Neural cell (in vitro differentiated cells): ENCODE measurements around the gene SFMBT1. TPM values are rescaled to one million over a fixed set of nuclear protein-coding genes. Genes with fewer than 3 reads are reported as not detected.

ENCODE experiments used
- H2AFZ ChIP-seq: fragments of 200-600, 300-800 bp; sonication (generic), shearing (Covaris generic); 2 replicates; pipeline ENCODE4 v1.6.0; 2014; ENCODE audit warnings: low read depth, mild to moderate bottlenecking, antibody characterized with exemption, low read length, moderate library complexity
- H3F3A ChIP-seq: fragments of 200-600 bp; shearing (Covaris generic); 2 replicates; pipeline ENCODE4 v1.6.1; 2016; ENCODE audit warnings: mild to moderate bottlenecking, moderate library complexity, mixed read lengths, antibody characterized with exemption, low read length; ENCODE audit not compliant: insufficient read depth, poor library complexity, severe bottlenecking
- H3K27ac ChIP-seq: fragments of 200-600, 300-800 bp; sonication (generic), shearing (Covaris generic); 2 replicates; pipeline ENCODE4 v1.5.1; 2014; ENCODE audit warnings: mild to moderate bottlenecking, low read length, moderate library complexity
- H3K27me3 ChIP-seq: fragments of 300-800, 200-600 bp; sonication (generic), shearing (Covaris generic); 2 replicates; pipeline ENCODE4 v1.6.0; 2014; ENCODE audit warnings: mild to moderate bottlenecking, low read depth, low read length, moderate library complexity; ENCODE audit not compliant: insufficient read depth
- H3K36me3 ChIP-seq: fragments of 300-800, 200-600 bp; sonication (generic), shearing (Covaris generic); 2 replicates; pipeline ENCODE4 v1.5.1; 2014; ENCODE audit warnings: mild to moderate bottlenecking, antibody characterized with exemption, low read length, moderate library complexity; ENCODE audit not compliant: insufficient read depth
- H3K4me2 ChIP-seq: fragments of 300-800, 200-600 bp; sonication (generic), shearing (Covaris generic); 2 replicates; pipeline ENCODE4 v1.6.0; 2014; ENCODE audit warnings: mild to moderate bottlenecking, low read length
- H3K4me3 ChIP-seq: fragments of 300-800, 200-600 bp; sonication (generic), shearing (Covaris generic); 2 replicates; pipeline ENCODE4 v1.5.1; 2014; ENCODE audit warnings: mild to moderate bottlenecking, low read length, moderate library complexity
- H3K79me2 ChIP-seq: fragments of 200-600 bp; shearing (Covaris generic); replicated peaks from 2 replicates; pipeline ENCODE4 v1.6.0; 2014; ENCODE audit warnings: mild to moderate bottlenecking, low read length, moderate library complexity; ENCODE audit not compliant: insufficient read depth
- H3K9ac ChIP-seq: fragments of 300-800, 200-600 bp; sonication (generic), shearing (Covaris generic); 2 replicates; pipeline ENCODE4 v1.6.1; 2016; ENCODE audit warnings: mild to moderate bottlenecking, low read length, mixed read lengths
- H3K9me2 ChIP-seq: fragments of 200-600 bp; shearing (Covaris generic); 2 replicates; pipeline ENCODE4 v1.6.1; 2016; ENCODE audit warnings: mild to moderate bottlenecking, low read length, mixed read lengths; ENCODE audit not compliant: insufficient read depth
- H3K9me3 ChIP-seq: fragments of 200-600, 300-800 bp; sonication (generic), shearing (Covaris generic); 2 replicates; pipeline ENCODE4 v1.6.1; 2016; ENCODE audit warnings: mild to moderate bottlenecking, mixed run types, low read length, moderate library complexity, mixed read lengths
- H4K20me1 ChIP-seq: fragments of 200-600 bp; shearing (Covaris generic); 2 replicates; pipeline ENCODE4 v1.6.1; 2016; ENCODE audit warnings: mild to moderate bottlenecking, mixed run types; ENCODE audit not compliant: insufficient read depth
- CTCF ChIP-seq: fragments of 450-650 bp; IDR thresholded peaks from 2 replicates; pipeline ENCODE4 v1.5.1; 2014; ENCODE audit warnings: antibody characterized with exemption, mild to moderate bottlenecking, moderate library complexity; ENCODE audit not compliant: poor library complexity, severe bottlenecking
- EP300 ChIP-seq: fragments of 450-650 bp; conservative IDR thresholded peaks from 2 replicates; pipeline ENCODE4 v1.6.1; 2014; ENCODE audit warnings: antibody characterized with exemption, mild to moderate bottlenecking, moderate library complexity; ENCODE audit not compliant: poor library complexity, severe bottlenecking
- EZH2 ChIP-seq: fragments of 200-600, 300-800 bp; shearing (Covaris generic), sonication (generic); IDR thresholded peaks from 2 replicates; pipeline ENCODE4 v1.6.1; 2014; ENCODE audit warnings: antibody characterized with exemption, low read length, borderline replicate concordance, mild to moderate bottlenecking; ENCODE audit not compliant: insufficient read depth, poor library complexity, severe bottlenecking
- MXI1 ChIP-seq: fragments of 450-650 bp; conservative IDR thresholded peaks from 2 replicates; pipeline ENCODE4 v1.6.1; 2014; ENCODE audit warnings: antibody characterized with exemption, mild to moderate bottlenecking; ENCODE audit not compliant: poor library complexity, severe bottlenecking
- POLR2AphosphoS5 ChIP-seq: IDR thresholded peaks from 2 replicates; pipeline ENCODE4 v1.6.1; 2012
- RAD21 ChIP-seq: fragments of 450-650 bp; conservative IDR thresholded peaks from 2 replicates; pipeline ENCODE4 v1.6.1; 2014; ENCODE audit warnings: antibody characterized with exemption, mild to moderate bottlenecking, moderate library complexity
- REST ChIP-seq: IDR thresholded peaks from 2 replicates; pipeline ENCODE4 v1.6.1; 2012; ENCODE audit warnings: borderline replicate concordance
- SMC3 ChIP-seq: fragments of 450-650 bp; conservative IDR thresholded peaks from 2 replicates; pipeline ENCODE4 v1.6.1; 2014; ENCODE audit warnings: antibody characterized with exemption, mild to moderate bottlenecking, moderate library complexity; ENCODE audit not compliant: poor library complexity
- TAF1 ChIP-seq: IDR thresholded peaks from 2 replicates; pipeline ENCODE4 v1.6.1; 2012; ENCODE audit warnings: low read depth
- polyA plus RNA-seq: library from polyadenylated mRNA; depleted of rRNA; stranded (reverse); fragments of >200 nt; gene quantifications from 2 replicates; pipeline ENCODE4 v1.2.3, GENCODE V29; 2014

The SFMBT1 gene
- polyA plus RNA-seq, 1 donor from 2014 or later = 17.3 TPM

- no peaks in the 10 kb centered on the region for H3K79me2 ChIP-seq
- no peak overlapping the region for H3K4me3 ChIP-seq
- H3K27ac ChIP-seq = no peak overlapping the region
- no peak for TF ChIP-seq CTCF
- no peak for TF ChIP-seq RAD21
- TF ChIP-seq MXI1 = no peak
- TF ChIP-seq EZH2 = no peak
- no peak for TF ChIP-seq SMC3
- TF ChIP-seq POLR2AphosphoS5 = no peak
- TF ChIP-seq REST = no peak
- no peak for TF ChIP-seq EP300
- no peak for TF ChIP-seq TAF1
- H2AFZ ChIP-seq = no peak overlapping the region
- no peaks in the 10 kb centered on the region for H4K20me1 ChIP-seq
- no peaks in the 10 kb centered on the region for H3F3A ChIP-seq
- no peaks in the 10 kb centered on the region for H3K27me3 ChIP-seq
- no peaks in the 10 kb centered on the region for H3K36me3 ChIP-seq
- no peaks in the 10 kb centered on the region for H3K9me3 ChIP-seq
- no peaks in the 10 kb centered on the region for H3K9me2 ChIP-seq
- H3K4me2 ChIP-seq = no peak overlapping the region
- no peak overlapping the region for H3K9ac ChIP-seq
Observed at GRCh38 chr3:52979190-52979983, 66.5 kb downstream of the SFMBT1 start.

GRCh38 chr3:52978109-52978754 lies 67.6 kb downstream of the SFMBT1 start:
- no peak overlapping the region for H3K9ac ChIP-seq
- no peak overlapping the region for H3K4me2 ChIP-seq
- no peak for TF ChIP-seq MXI1
- no peak for TF ChIP-seq EZH2
- no peak for TF ChIP-seq CTCF
- no peak for TF ChIP-seq REST
- TF ChIP-seq POLR2AphosphoS5 = no peak
- TF ChIP-seq EP300 = no peak
- TF ChIP-seq RAD21 = no peak
- no peak for TF ChIP-seq TAF1
- no peak for TF ChIP-seq SMC3
- no peaks in the 10 kb centered on the region for H3K79me2 ChIP-seq
- H2AFZ ChIP-seq = no peak overlapping the region
- no peaks in the 10 kb centered on the region for H4K20me1 ChIP-seq
- H3K27me3 ChIP-seq = no peaks in the 10 kb centered on the region
- no peaks in the 10 kb centered on the region for H3K36me3 ChIP-seq
- no peaks in the 10 kb centered on the region for H3K9me3 ChIP-seq
- H3K4me3 ChIP-seq = no peak overlapping the region
- no peaks in the 10 kb centered on the region for H3K9me2 ChIP-seq
- H3K27ac ChIP-seq = no peak overlapping the region
- H3F3A ChIP-seq = no peaks in the 10 kb centered on the region
